DND-41 (cell line): ENCODE data around the gene DSTYK.

Experiments
- CTCF ChIP-seq: IDR thresholded peaks from 2 replicates; pipeline ENCODE4 v1.5.1; 2012; ENCODE audit warnings: borderline replicate concordance, low read length, moderate library complexity, mild to moderate bottlenecking; ENCODE audit not compliant: poor library complexity, severe bottlenecking; ENCODE audit errors: extremely low read depth
- EZH2 ChIP-seq: IDR thresholded peaks from 3 replicates; pipeline ENCODE4 v1.6.1; 2012; ENCODE audit warnings: borderline replicate concordance, low read depth, mild to moderate bottlenecking, moderate library complexity, low read length, inconsistent platforms; ENCODE audit not compliant: severe bottlenecking

DNA sequence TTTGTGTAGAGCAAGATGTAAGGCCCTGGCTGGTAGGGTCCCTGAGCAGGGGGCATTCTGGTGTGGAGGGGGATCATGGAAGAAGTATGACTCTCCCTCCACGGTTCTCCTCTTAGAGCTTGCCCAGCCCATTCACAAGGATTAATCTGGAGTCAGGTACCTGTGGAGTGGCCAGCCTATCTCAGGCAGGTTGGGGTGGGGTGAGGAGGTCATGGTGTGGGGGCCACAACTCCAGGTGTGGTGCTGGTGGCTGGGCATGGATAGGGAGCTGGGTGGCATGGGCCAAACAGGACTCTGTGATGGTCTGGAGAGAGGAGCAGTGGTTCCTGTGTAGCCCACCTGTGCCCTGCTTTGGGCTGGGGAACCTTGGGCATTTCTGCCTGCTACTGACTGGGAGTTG is 48.5 kb upstream of the DSTYK start:
- TF ChIP-seq EZH2 (no peak), CTCF (no peak)
